Vagina (tissue), 2 donors: Measurements from ENCODE around the gene DIAPH2.

Source experiments
- POLR2A ChIP-seq, 2 donors: fragments of 450-650 bp; IDR thresholded peaks; one replicate each; pipeline ENCODE4 v1.6.1; 2017; ENCODE audit warnings: antibody characterized with exemption in 2 of 2, mild to moderate bottlenecking in 2 of 2, moderate library complexity in 2 of 2
- TF ChIP-seq, protein P1 (sequence below), 3 experiments: fragments of 450-650 bp in 2 of 3; fragments of 200-600 bp in 1 of 3; sonication (generic) in 1 of 3; IDR thresholded peaks; one replicate each; pipeline ENCODE4 v1.5.1; 2017 to 2019; ENCODE audit warnings: antibody characterized with exemption in 3 of 3, mild to moderate bottlenecking in 2 of 3, moderate library complexity in 2 of 3

DNA sequence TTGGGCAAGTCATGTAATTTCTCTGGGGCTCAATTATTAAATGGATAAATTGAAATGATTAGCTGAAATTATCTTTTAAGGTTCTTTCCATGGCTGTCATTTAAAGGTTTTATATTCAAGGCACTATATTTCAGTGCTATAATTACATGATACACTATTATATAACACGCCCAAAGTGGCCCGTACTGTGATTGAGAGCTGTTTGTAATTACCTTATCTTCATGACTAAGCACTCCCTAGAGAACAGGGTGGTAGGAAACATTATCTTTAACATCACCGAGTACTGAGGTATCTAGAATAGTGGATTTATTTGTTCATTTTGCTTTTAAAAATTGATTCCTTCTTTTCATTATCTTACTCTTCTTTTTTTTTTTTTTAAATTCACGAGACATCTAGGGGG is 79.0 kb downstream of the DIAPH2 start:
- no peak for TF ChIP-seq POLR2A (IDR thresholded peaks at IDR 0.05)
- TF ChIP-seq, protein P1, sequence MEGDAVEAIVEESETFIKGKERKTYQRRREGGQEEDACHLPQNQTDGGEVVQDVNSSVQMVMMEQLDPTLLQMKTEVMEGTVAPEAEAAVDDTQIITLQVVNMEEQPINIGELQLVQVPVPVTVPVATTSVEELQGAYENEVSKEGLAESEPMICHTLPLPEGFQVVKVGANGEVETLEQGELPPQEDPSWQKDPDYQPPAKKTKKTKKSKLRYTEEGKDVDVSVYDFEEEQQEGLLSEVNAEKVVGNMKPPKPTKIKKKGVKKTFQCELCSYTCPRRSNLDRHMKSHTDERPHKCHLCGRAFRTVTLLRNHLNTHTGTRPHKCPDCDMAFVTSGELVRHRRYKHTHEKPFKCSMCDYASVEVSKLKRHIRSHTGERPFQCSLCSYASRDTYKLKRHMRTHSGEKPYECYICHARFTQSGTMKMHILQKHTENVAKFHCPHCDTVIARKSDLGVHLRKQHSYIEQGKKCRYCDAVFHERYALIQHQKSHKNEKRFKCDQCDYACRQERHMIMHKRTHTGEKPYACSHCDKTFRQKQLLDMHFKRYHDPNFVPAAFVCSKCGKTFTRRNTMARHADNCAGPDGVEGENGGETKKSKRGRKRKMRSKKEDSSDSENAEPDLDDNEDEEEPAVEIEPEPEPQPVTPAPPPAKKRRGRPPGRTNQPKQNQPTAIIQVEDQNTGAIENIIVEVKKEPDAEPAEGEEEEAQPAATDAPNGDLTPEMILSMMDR (IDR thresholded peaks at IDR 0.05), result no peak
